ENCODE data around the gene PATE3.

- TF ChIP-seq, protein P1, sequence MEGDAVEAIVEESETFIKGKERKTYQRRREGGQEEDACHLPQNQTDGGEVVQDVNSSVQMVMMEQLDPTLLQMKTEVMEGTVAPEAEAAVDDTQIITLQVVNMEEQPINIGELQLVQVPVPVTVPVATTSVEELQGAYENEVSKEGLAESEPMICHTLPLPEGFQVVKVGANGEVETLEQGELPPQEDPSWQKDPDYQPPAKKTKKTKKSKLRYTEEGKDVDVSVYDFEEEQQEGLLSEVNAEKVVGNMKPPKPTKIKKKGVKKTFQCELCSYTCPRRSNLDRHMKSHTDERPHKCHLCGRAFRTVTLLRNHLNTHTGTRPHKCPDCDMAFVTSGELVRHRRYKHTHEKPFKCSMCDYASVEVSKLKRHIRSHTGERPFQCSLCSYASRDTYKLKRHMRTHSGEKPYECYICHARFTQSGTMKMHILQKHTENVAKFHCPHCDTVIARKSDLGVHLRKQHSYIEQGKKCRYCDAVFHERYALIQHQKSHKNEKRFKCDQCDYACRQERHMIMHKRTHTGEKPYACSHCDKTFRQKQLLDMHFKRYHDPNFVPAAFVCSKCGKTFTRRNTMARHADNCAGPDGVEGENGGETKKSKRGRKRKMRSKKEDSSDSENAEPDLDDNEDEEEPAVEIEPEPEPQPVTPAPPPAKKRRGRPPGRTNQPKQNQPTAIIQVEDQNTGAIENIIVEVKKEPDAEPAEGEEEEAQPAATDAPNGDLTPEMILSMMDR (conservative IDR thresholded peaks at IDR 0.05; ENCODE audit: low read length) = no peak
- TF ChIP-seq EZH2phosphoT487 (IDR thresholded peaks at IDR 0.05; ENCODE audit: borderline replicate concordance) = no peak
Measured at GRCh38 chr11:125756050-125756449, 31.9 kb upstream of the PATE3 start.

Data from Loucy (cell line).